OCI-LY7 (cell line): ENCODE results near the gene MYOCD. TPM values are rescaled to one million over a fixed set of nuclear protein-coding genes. Genes with fewer than 3 reads are reported as not detected.

Experiments
- BruUV-seq: library from RNA; stranded (reverse); fragments of 400-500 nt; replicated peaks from 2 replicates; lab custom pipeline; 2021; lab: Mats Ljungman, UMichigan
- CTCF ChIA-PET: fragments of 300-600 bp; sonication (Branson Sonifier 250); formaldehyde crosslinking; loops from one replicate; lab custom pipeline; 2022; ENCODE audit warnings: antibody characterized with exemption; ENCODE audit not compliant: unreplicated experiment; lab: Charles Lee
- POLR2A ChIA-PET: fragments of 300-600 bp; sonication (Branson Sonifier 250); formaldehyde crosslinking; loops from one replicate; lab custom pipeline; 2022; ENCODE audit warnings: antibody characterized with exemption; lab: Charles Lee
- DNase-seq: peaks from one replicate; pipeline ENCODE4 v3.0.0-alpha.2; 2015; ENCODE audit warnings: low spot score
- H2AFZ ChIP-seq: fragments of 200-600 bp; sonication (generic), shearing (Covaris generic); 2 replicates; pipeline ENCODE4 v1.6.1; 2014; ENCODE audit warnings: mild to moderate bottlenecking, antibody characterized with exemption, low read length, moderate library complexity
- H3K27ac ChIP-seq: fragments of 200-600 bp; sonication (generic); 2 replicates; pipeline ENCODE4 v1.5.1; 2014; ENCODE audit warnings: mixed run types, low read depth, mild to moderate bottlenecking, moderate library complexity, low read length, inconsistent platforms; ENCODE audit not compliant: poor library complexity, severe bottlenecking
- H3K36me3 ChIP-seq: fragments of 200-600 bp; sonication (generic); 2 replicates; pipeline ENCODE4 v1.6.1; 2014; ENCODE audit warnings: mild to moderate bottlenecking, antibody characterized with exemption, low read length, moderate library complexity, mixed read lengths; ENCODE audit not compliant: insufficient read depth
- H3K4me1 ChIP-seq: fragments of 200-600 bp; sonication (generic); 2 replicates; pipeline ENCODE4 v1.5.1; 2014; ENCODE audit warnings: mild to moderate bottlenecking, low read length; ENCODE audit not compliant: insufficient read depth, poor library complexity, severe bottlenecking
- H3K4me2 ChIP-seq: fragments of 200-600 bp; sonication (generic); 2 replicates; pipeline ENCODE4 v1.6.1; 2014; ENCODE audit warnings: mild to moderate bottlenecking, low read length
- H3K4me3 ChIP-seq: fragments of 200-600 bp; sonication (generic); 2 replicates; pipeline ENCODE4 v1.5.1; 2014; ENCODE audit warnings: mild to moderate bottlenecking, low read depth, low read length; ENCODE audit not compliant: poor library complexity, severe bottlenecking
- H3K79me2 ChIP-seq: fragments of 200-600 bp; sonication (generic); 2 replicates; pipeline ENCODE4 v1.6.1; 2016; ENCODE audit warnings: low read depth, mild to moderate bottlenecking, low read length, moderate library complexity, mixed read lengths; ENCODE audit not compliant: insufficient read depth
- H3K9me2 ChIP-seq: fragments of 200-600 bp; sonication (generic); 2 replicates; pipeline ENCODE4 v1.6.1; 2016; ENCODE audit warnings: mild to moderate bottlenecking, low read length, mixed read lengths; ENCODE audit not compliant: insufficient read depth
- H3K9me3 ChIP-seq: fragments of 200-600 bp; sonication (generic); 2 replicates; pipeline ENCODE4 v1.6.1; 2014; ENCODE audit warnings: mild to moderate bottlenecking, mixed run types, low read length, mixed read lengths
- H4K20me1 ChIP-seq: fragments of 200-600 bp; sonication (generic); 2 replicates; pipeline ENCODE4 v1.6.1; 2014; ENCODE audit warnings: mild to moderate bottlenecking, antibody characterized with exemption, low read length, moderate library complexity, mixed read lengths; ENCODE audit not compliant: insufficient read depth
- EZH2phosphoT487 ChIP-seq: fragments of 200-600 bp; sonication (generic); IDR thresholded peaks from 2 replicates; pipeline ENCODE4 v1.6.1; 2018; ENCODE audit warnings: low read depth, borderline replicate concordance, mild to moderate bottlenecking, mixed run types, antibody characterized with exemption, low read length, moderate library complexity, mixed read lengths
- intact Hi-C: fragments of 100-400 bp; cut with micrococcal nuclease; formaldehyde crosslinking; loops from one replicate; pipeline ENCODE4 v1.10.0; 2022; ENCODE audit not compliant: unreplicated experiment
- total RNA-seq, 2 experiments: library from RNA; depleted of rRNA in 1 of 2; stranded (reverse); fragments of >200 nt in 1 of 2; shearing (Covaris generic) in 1 of 2; gene quantifications; 2 replicates each; pipeline ENCODE4 v1.2.3, GENCODE V29; 2014 to 2022
- TF ChIP-seq, protein P1 (sequence below): fragments of 200-600 bp; sonication (generic); conservative IDR thresholded peaks from 2 replicates; pipeline ENCODE4 v1.5.1; 2014; ENCODE audit warnings: mild to moderate bottlenecking, antibody characterized with exemption, low read length, moderate library complexity, mixed read lengths

MYOCD gene
- total RNA-seq, 2 experiments from 2014 or later: not detected

GRCh38 chr17:12738624-12739023 is 72.9 kb downstream of the MYOCD start:
- intact Hi-C loops: no loop called here
- CTCF ChIA-PET: no interaction called here
- no peaks in the 10 kb centered on the region for H3K4me1 ChIP-seq
- POLR2A ChIA-PET: no interaction called here
- no peak overlapping the region for H3K4me2 ChIP-seq
- TF ChIP-seq, protein P1, sequence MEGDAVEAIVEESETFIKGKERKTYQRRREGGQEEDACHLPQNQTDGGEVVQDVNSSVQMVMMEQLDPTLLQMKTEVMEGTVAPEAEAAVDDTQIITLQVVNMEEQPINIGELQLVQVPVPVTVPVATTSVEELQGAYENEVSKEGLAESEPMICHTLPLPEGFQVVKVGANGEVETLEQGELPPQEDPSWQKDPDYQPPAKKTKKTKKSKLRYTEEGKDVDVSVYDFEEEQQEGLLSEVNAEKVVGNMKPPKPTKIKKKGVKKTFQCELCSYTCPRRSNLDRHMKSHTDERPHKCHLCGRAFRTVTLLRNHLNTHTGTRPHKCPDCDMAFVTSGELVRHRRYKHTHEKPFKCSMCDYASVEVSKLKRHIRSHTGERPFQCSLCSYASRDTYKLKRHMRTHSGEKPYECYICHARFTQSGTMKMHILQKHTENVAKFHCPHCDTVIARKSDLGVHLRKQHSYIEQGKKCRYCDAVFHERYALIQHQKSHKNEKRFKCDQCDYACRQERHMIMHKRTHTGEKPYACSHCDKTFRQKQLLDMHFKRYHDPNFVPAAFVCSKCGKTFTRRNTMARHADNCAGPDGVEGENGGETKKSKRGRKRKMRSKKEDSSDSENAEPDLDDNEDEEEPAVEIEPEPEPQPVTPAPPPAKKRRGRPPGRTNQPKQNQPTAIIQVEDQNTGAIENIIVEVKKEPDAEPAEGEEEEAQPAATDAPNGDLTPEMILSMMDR: no peak
- TF ChIP-seq EZH2phosphoT487: no peak
- H2AFZ ChIP-seq: no peak overlapping the region
- BruUV-seq: no TSS peak
- H3K36me3 ChIP-seq: no peaks in the 10 kb centered on the region
- H3K27ac ChIP-seq: no peak overlapping the region
- H3K4me3 ChIP-seq: no peak overlapping the region
- no peaks in the 10 kb centered on the region for H3K9me2 ChIP-seq
- no peaks in the 10 kb centered on the region for H3K9me3 ChIP-seq
- H4K20me1 ChIP-seq: no peaks in the 10 kb centered on the region
- no peaks in the 10 kb centered on the region for H3K79me2 ChIP-seq
- DNase-seq: no peak

- no peak overlapping the region for H3K27ac ChIP-seq
- no TSS peak for BruUV-seq
- no peaks in the 10 kb centered on the region for H4K20me1 ChIP-seq
- no peaks in the 10 kb centered on the region for H3K9me2 ChIP-seq
- H3K79me2 ChIP-seq: no peaks in the 10 kb centered on the region
- no peak overlapping the region for H3K4me3 ChIP-seq
- TF ChIP-seq, protein P1: no peak
- TF ChIP-seq EZH2phosphoT487: no peak
- intact Hi-C loops: no loop called here
- H3K4me1 ChIP-seq: no peaks in the 10 kb centered on the region
- H3K36me3 ChIP-seq: no peaks in the 10 kb centered on the region
- DNase-seq: no peak
- no peaks in the 10 kb centered on the region for H3K9me3 ChIP-seq
- no peak overlapping the region for H2AFZ ChIP-seq
- ChIA-PET POLR2A (no interaction called here), CTCF (no interaction called here)
- H3K4me2 ChIP-seq: no peak overlapping the region
These were observed 73.8 kb downstream of the MYOCD start for GRCh38 chr17:12739500-12739899.

GRCh38 chr17:12743046-12743445 is 77.4 kb downstream of the MYOCD start:
- no peaks in the 10 kb centered on the region for H3K9me3 ChIP-seq
- intact Hi-C loops: loop anchor here (5.0 kb wide), 2 partner anchors 259 to 561 kb away; no protein-coding TSS in a partner anchor
- no TSS peak for BruUV-seq

More at GRCh38 chr17:12743046-12743445, 77.4 kb downstream of the MYOCD start:
- TF ChIP-seq EZH2phosphoT487: no peak
- TF ChIP-seq, protein P1: no peak
- H3K4me3 ChIP-seq: no peak overlapping the region
- H4K20me1 ChIP-seq: no peaks in the 10 kb centered on the region
- CTCF ChIA-PET: no interaction called here
- DNase-seq: no peak
- no peaks in the 10 kb centered on the region for H3K36me3 ChIP-seq
- no peak overlapping the region for H3K4me2 ChIP-seq
- no peak overlapping the region for H2AFZ ChIP-seq
- H3K79me2 ChIP-seq: no peaks in the 10 kb centered on the region
- H3K9me2 ChIP-seq: no peaks in the 10 kb centered on the region
- POLR2A ChIA-PET: interaction anchor here (1.8 kb wide), 1 partner anchor 12 kb away, joined by 6 read pairs; no protein-coding TSS in a partner anchor
- no peak overlapping the region for H3K27ac ChIP-seq
- no peaks in the 10 kb centered on the region for H3K4me1 ChIP-seq
